Fibroblast of lung (primary cell): ENCODE data around the gene VWA8. TPM values are rescaled to one million over a fixed set of nuclear protein-coding genes. Genes with fewer than 3 reads are reported as not detected.

ENCODE experiments used
- DNase-seq, 2 donors: peaks; one replicate each; pipeline versions ENCODE4 v3.0.0 to v3.0.0-alpha.2; 2010; ENCODE audit warnings: low read depth in 2 of 2
- H2AFZ ChIP-seq: 2 replicates; pipeline ENCODE4 v1.5.1; 2012; ENCODE audit warnings: low read length, control low read depth, inconsistent platforms
- H3K27ac ChIP-seq: 2 replicates; pipeline ENCODE4 v1.5.1; 2011; ENCODE audit warnings: low read length, control low read depth; ENCODE audit not compliant: insufficient read depth
- H3K27me3 ChIP-seq: 2 replicates; pipeline ENCODE4 v1.5.1; 2011; ENCODE audit warnings: mild to moderate bottlenecking, low read length; ENCODE audit not compliant: control insufficient read depth, insufficient read depth
- H3K36me3 ChIP-seq: 2 replicates; pipeline ENCODE4 v1.5.1; 2011; ENCODE audit warnings: low read length; ENCODE audit not compliant: control insufficient read depth, insufficient read depth
- H3K4me1 ChIP-seq: 2 replicates; pipeline ENCODE4 v1.5.1; 2011; ENCODE audit warnings: low read length; ENCODE audit not compliant: control insufficient read depth, insufficient read depth; ENCODE audit errors: extremely low read depth
- H3K4me2 ChIP-seq: 2 replicates; pipeline ENCODE4 v1.5.1; 2011; ENCODE audit warnings: low read length, control low read depth; ENCODE audit not compliant: insufficient read depth; ENCODE audit errors: extremely low read depth
- H3K4me3 ChIP-seq, 4 experiments: fragments of 200-600 bp in 1 of 4; sonication (generic) in 1 of 4; replicated peaks in 1 of 4; 2 replicates each; pipeline ENCODE4 v1.5.1; 2011 to 2016; ENCODE audit warnings: low read length in 4 of 4, low read depth in 3 of 4, mild to moderate bottlenecking in 3 of 4, control low read depth in 2 of 4, inconsistent platforms in 1 of 4, mixed read lengths in 1 of 4; ENCODE audit not compliant: insufficient read depth in 1 of 4; ENCODE audit errors: control extremely low read depth in 1 of 4
- H3K79me2 ChIP-seq: 2 replicates; pipeline ENCODE4 v1.5.1; 2012; ENCODE audit warnings: mild to moderate bottlenecking, low read length, inconsistent platforms; ENCODE audit not compliant: control insufficient read depth, insufficient read depth
- H3K9ac ChIP-seq: 2 replicates; pipeline ENCODE4 v1.5.1; 2011; ENCODE audit warnings: mild to moderate bottlenecking, low read length, control low read depth; ENCODE audit not compliant: insufficient read depth
- H3K9me3 ChIP-seq: 2 replicates; pipeline ENCODE4 v1.5.1; 2012; ENCODE audit warnings: low read depth, low read length; ENCODE audit not compliant: control insufficient read depth, insufficient read depth
- H4K20me1 ChIP-seq: 2 replicates; pipeline ENCODE4 v1.5.1; 2011; ENCODE audit warnings: low read length; ENCODE audit not compliant: control insufficient read depth, insufficient read depth; ENCODE audit errors: extremely low read depth
- CTCF ChIP-seq, 2 donors: IDR thresholded peaks in 1 of 2; conservative IDR thresholded peaks in 1 of 2; 1 replicate in 1 of 2; 2 replicates in 1 of 2; pipeline ENCODE4 v1.5.1; 2011 to 2012; ENCODE audit warnings: low read length in 2 of 2, control low read depth in 1 of 2, inconsistent platforms in 1 of 2, low read depth in 1 of 2, mild to moderate bottlenecking in 1 of 2
- EZH2 ChIP-seq: IDR thresholded peaks from 2 replicates; pipeline ENCODE4 v1.5.1; 2012; ENCODE audit warnings: low read length, control low read depth, mild to moderate bottlenecking; ENCODE audit errors: missing control alignments
- polyA plus RNA-seq, 2 donors: library from polyadenylated mRNA; depleted of rRNA in 1 of 2; stranded (reverse) in 1 of 2; unstranded in 1 of 2; fragments of >200 nt; gene quantifications; 2 replicates each; pipeline ENCODE4 v1.2.1, GENCODE V29; 2011 to 2012; ENCODE audit warnings: missing spikeins in 1 of 2
- total RNA-seq: library from RNA; depleted of rRNA; stranded (reverse); fragments of >200 nt; gene quantifications from 2 replicates; pipeline ENCODE4 v1.2.1, GENCODE V29; 2014

Gene VWA8
- total and polyA plus RNA-seq, 2 donors (not counting 1 experiment from before 2014, with no cell fraction given): 12.6 to 29.9 TPM

GRCh38 chr13:41565216-41565615 is 395.7 kb downstream of the VWA8 start:
- Histone ChIP-seq H3K4me3 (no peak overlapping the region), H3K27me3 (no peaks in the 10 kb centered on the region), H3K27ac (peak overlapping the region; percentile 72), H3K36me3 (no peaks in the 10 kb centered on the region), H3K4me1 (peaks cover 31% of the 10 kb centered on the region), H3K4me2 (peak overlapping the region; percentile 60), H2AFZ (no peak overlapping the region), H3K79me2 (no peaks in the 10 kb centered on the region), H3K9me3 (no peaks in the 10 kb centered on the region), H4K20me1 (no peaks in the 10 kb centered on the region), H3K9ac (no peak overlapping the region)
- no peak for TF ChIP-seq EZH2
- no peak for TF ChIP-seq CTCF (conservative IDR thresholded peaks at IDR 0.05 in 1 of 2, IDR thresholded peaks at IDR 0.05 in 1 of 2; ENCODE audit: low read depth in 1 of 2, low read length in 2 of 2)
- peak; percentile 78 to 98 for DNase-seq

- H3K4me2 ChIP-seq: no peak overlapping the region
- no peak overlapping the region for H3K4me3 ChIP-seq
- no peak overlapping the region for H3K27ac ChIP-seq
- H3K79me2 ChIP-seq: no peaks in the 10 kb centered on the region
- TF ChIP-seq CTCF (conservative IDR thresholded peaks at IDR 0.05 in 1 of 2, IDR thresholded peaks at IDR 0.05 in 1 of 2; ENCODE audit: low read depth in 1 of 2, low read length in 2 of 2) (no peak), EZH2 (no peak)
- no peaks in the 10 kb centered on the region for H3K9me3 ChIP-seq
- no peak overlapping the region for H2AFZ ChIP-seq
- DNase-seq: peak in 1 of 2 donors; percentile 41
- no peaks in the 10 kb centered on the region for H4K20me1 ChIP-seq
- no peaks in the 10 kb centered on the region for H3K27me3 ChIP-seq
- H3K4me1 ChIP-seq: peaks cover 31% of the 10 kb centered on the region
- H3K36me3 ChIP-seq: no peaks in the 10 kb centered on the region
- H3K9ac ChIP-seq: no peak overlapping the region
These were observed 396.9 kb downstream of the VWA8 start for GRCh38 chr13:41563984-41564365.

- no peak overlapping the region for H2AFZ ChIP-seq
- peak; percentile 72 to 91 for DNase-seq
- no peaks in the 10 kb centered on the region for H3K9me3 ChIP-seq
- peaks cover 31% of the 10 kb centered on the region for H3K4me1 ChIP-seq
- H4K20me1 ChIP-seq: no peaks in the 10 kb centered on the region
- H3K27ac ChIP-seq: peak overlapping the region; percentile 40
- H3K9ac ChIP-seq: no peak overlapping the region
- no peak overlapping the region for H3K4me3 ChIP-seq
- TF ChIP-seq EZH2 (no peak), CTCF (conservative IDR thresholded peaks at IDR 0.05 in 1 of 2, IDR thresholded peaks at IDR 0.05 in 1 of 2; ENCODE audit: low read depth in 1 of 2, low read length in 2 of 2) (no peak)
- H3K36me3 ChIP-seq: no peaks in the 10 kb centered on the region
- H3K4me2 ChIP-seq: no peak overlapping the region
- no peaks in the 10 kb centered on the region for H3K79me2 ChIP-seq
- no peaks in the 10 kb centered on the region for H3K27me3 ChIP-seq
These were observed 397.4 kb downstream of the VWA8 start for GRCh38 chr13:41563341-41563983.
